Stomach (tissue), 4 donors: ENCODE data around the gene KIF4A.

Experiments
- POLR2A ChIP-seq, 4 donors: fragments of 450-650 bp; IDR thresholded peaks; one replicate each; pipeline ENCODE4 v1.6.1; 2016; ENCODE audit warnings: antibody characterized with exemption in 4 of 4, control low read depth in 2 of 4, mild to moderate bottlenecking in 1 of 4, moderate library complexity in 1 of 4
- POLR2AphosphoS5 ChIP-seq, 3 donors: sonication (generic); formaldehyde crosslinking; IDR thresholded peaks; one replicate each; pipeline ENCODE4 v1.6.1; 2016; ENCODE audit warnings: antibody characterized with exemption in 3 of 3

- TF ChIP-seq POLR2A (IDR thresholded peaks at IDR 0.05) (no peak), POLR2AphosphoS5 (IDR thresholded peaks at IDR 0.05) (peak in 1 of 3 donors; percentile 51)
These were observed at the start of gene KIF4A, which contains the start of gene PDZD11 for GRCh38 chrX:70289793-70290770.
